Fibroblast of lung (primary cell): ENCODE measurements around the gene MGAT1. TPM values are rescaled to one million over a fixed set of nuclear protein-coding genes. Genes with fewer than 3 reads are reported as not detected.

Experiments used
- DNase-seq, 2 donors: peaks; one replicate each; pipeline versions ENCODE4 v3.0.0 to v3.0.0-alpha.2; 2010; ENCODE audit warnings: low read depth in 2 of 2
- H2AFZ ChIP-seq: 2 replicates; pipeline ENCODE4 v1.5.1; 2012; ENCODE audit warnings: low read length, control low read depth, inconsistent platforms
- H3K27ac ChIP-seq: 2 replicates; pipeline ENCODE4 v1.5.1; 2011; ENCODE audit warnings: low read length, control low read depth; ENCODE audit not compliant: insufficient read depth
- H3K27me3 ChIP-seq: 2 replicates; pipeline ENCODE4 v1.5.1; 2011; ENCODE audit warnings: mild to moderate bottlenecking, low read length; ENCODE audit not compliant: control insufficient read depth, insufficient read depth
- H3K36me3 ChIP-seq: 2 replicates; pipeline ENCODE4 v1.5.1; 2011; ENCODE audit warnings: low read length; ENCODE audit not compliant: control insufficient read depth, insufficient read depth
- H3K4me1 ChIP-seq: 2 replicates; pipeline ENCODE4 v1.5.1; 2011; ENCODE audit warnings: low read length; ENCODE audit not compliant: control insufficient read depth, insufficient read depth; ENCODE audit errors: extremely low read depth
- H3K4me2 ChIP-seq: 2 replicates; pipeline ENCODE4 v1.5.1; 2011; ENCODE audit warnings: low read length, control low read depth; ENCODE audit not compliant: insufficient read depth; ENCODE audit errors: extremely low read depth
- H3K4me3 ChIP-seq, 4 experiments: fragments of 200-600 bp in 1 of 4; sonication (generic) in 1 of 4; replicated peaks in 1 of 4; 2 replicates each; pipeline ENCODE4 v1.5.1; 2011 to 2016; ENCODE audit warnings: low read length in 4 of 4, low read depth in 3 of 4, mild to moderate bottlenecking in 3 of 4, control low read depth in 2 of 4, inconsistent platforms in 1 of 4, mixed read lengths in 1 of 4; ENCODE audit not compliant: insufficient read depth in 1 of 4; ENCODE audit errors: control extremely low read depth in 1 of 4
- H3K79me2 ChIP-seq: 2 replicates; pipeline ENCODE4 v1.5.1; 2012; ENCODE audit warnings: mild to moderate bottlenecking, low read length, inconsistent platforms; ENCODE audit not compliant: control insufficient read depth, insufficient read depth
- H3K9ac ChIP-seq: 2 replicates; pipeline ENCODE4 v1.5.1; 2011; ENCODE audit warnings: mild to moderate bottlenecking, low read length, control low read depth; ENCODE audit not compliant: insufficient read depth
- H3K9me3 ChIP-seq: 2 replicates; pipeline ENCODE4 v1.5.1; 2012; ENCODE audit warnings: low read depth, low read length; ENCODE audit not compliant: control insufficient read depth, insufficient read depth
- H4K20me1 ChIP-seq: 2 replicates; pipeline ENCODE4 v1.5.1; 2011; ENCODE audit warnings: low read length; ENCODE audit not compliant: control insufficient read depth, insufficient read depth; ENCODE audit errors: extremely low read depth
- EZH2 ChIP-seq: IDR thresholded peaks from 2 replicates; pipeline ENCODE4 v1.5.1; 2012; ENCODE audit warnings: low read length, control low read depth, mild to moderate bottlenecking; ENCODE audit errors: missing control alignments
- polyA minus RNA-seq: library from RNA; depleted of rRNA, polyadenylated mRNA; stranded (reverse); fragments of >200 nt; gene quantifications from 2 replicates; pipeline ENCODE4 v1.2.3, GENCODE V29; 2011; ENCODE audit warnings: low replicate concordance
- polyA plus RNA-seq, 2 donors: library from polyadenylated mRNA; depleted of rRNA in 1 of 2; stranded (reverse) in 1 of 2; unstranded in 1 of 2; fragments of >200 nt; gene quantifications; 2 replicates each; pipeline ENCODE4 v1.2.1, GENCODE V29; 2011 to 2012; ENCODE audit warnings: missing spikeins in 1 of 2
- total RNA-seq: library from RNA; depleted of rRNA; stranded (reverse); fragments of >200 nt; gene quantifications from 2 replicates; pipeline ENCODE4 v1.2.1, GENCODE V29; 2014
- TF ChIP-seq, protein P1 (sequence below), 2 donors: IDR thresholded peaks in 1 of 2; conservative IDR thresholded peaks in 1 of 2; 1 replicate in 1 of 2; 2 replicates in 1 of 2; pipeline ENCODE4 v1.5.1; 2011 to 2012; ENCODE audit warnings: low read length in 2 of 2, control low read depth in 1 of 2, inconsistent platforms in 1 of 2, low read depth in 1 of 2, mild to moderate bottlenecking in 1 of 2

Gene MGAT1
- total RNA-seq: 55.2 and 72.5 TPM in 2 replicates
- 80.6 and 90.4 TPM in 2 replicates for polyA plus RNA-seq
- polyA plus RNA-seq (2012): 118 and 125 TPM in 2 replicates
- polyA minus RNA-seq: 137 and 151 TPM in 2 replicates

DNA sequence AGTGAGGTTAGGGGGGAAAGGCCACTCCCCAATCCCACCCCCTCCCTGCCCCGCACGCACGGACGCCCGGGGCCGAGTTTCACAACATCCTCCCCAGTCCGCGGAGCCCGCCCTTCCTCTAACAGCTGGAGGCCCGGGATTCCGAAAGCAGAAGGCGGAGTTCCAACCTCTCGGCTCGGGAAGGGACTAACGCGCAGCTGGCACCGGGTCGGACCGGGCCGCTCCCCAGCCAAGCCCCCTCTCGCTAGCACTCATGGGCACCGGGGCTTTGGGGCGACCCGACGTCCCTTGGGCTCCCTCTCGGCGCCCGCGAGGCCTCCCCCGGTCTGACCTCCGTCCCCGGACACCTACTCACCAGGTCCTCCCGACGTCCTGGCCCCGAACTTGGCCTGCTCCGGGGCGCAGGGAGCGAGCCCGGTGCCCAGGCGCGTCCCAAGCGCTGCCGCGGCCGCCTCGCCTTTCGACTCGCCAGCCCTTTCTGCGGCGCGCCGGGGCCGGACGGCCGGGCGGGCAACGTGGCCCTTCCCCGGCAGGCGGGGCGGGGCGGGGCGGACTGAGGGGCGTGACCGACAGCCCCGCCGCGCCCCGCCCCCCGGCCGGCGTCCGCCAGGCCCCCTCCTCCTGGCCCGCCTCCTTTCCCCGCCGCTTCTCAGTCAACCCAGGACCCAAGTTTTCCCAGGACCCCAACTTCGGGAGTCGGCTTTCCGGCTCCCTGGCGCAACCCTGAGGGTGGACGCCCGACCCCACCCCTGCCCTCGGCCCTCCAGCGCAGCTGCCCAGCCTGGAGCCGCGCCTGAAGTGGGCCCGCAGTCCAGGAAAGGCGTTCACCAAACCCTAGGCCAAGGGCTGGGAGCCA lies at the start of gene MGAT1:
Gene MGAT1 (minus strand): TSS at position 482 of the 856 bp plus-strand sequence. CDS start 9,835 bp downstream, outside the sequence.
- Histone ChIP-seq H3K4me2 (peak within 1 kb of the TSS; percentile 99), H3K27ac (peak within 1 kb of the TSS; percentile 98), H3K4me3 (peak within 1 kb of the TSS; percentile 88 to 95 (median 92)), H3K9ac (peak within 1 kb of the TSS; percentile 97), H3K79me2 (peaks cover 58% of the 10 kb centered on the region), H3K4me1 (peaks cover 48% of the 10 kb centered on the region), H3K36me3 (peaks cover 6% of the 10 kb centered on the region), H4K20me1 (peaks cover 5% of the 10 kb centered on the region), H3K9me3 (no peaks in the 10 kb centered on the region), H3K27me3 (no peaks in the 10 kb centered on the region), H2AFZ (peak within 1 kb of the TSS; percentile 3)
- peak; percentile 73 to 88 for DNase-seq
- no peak for TF ChIP-seq EZH2
- TF ChIP-seq, protein P1, sequence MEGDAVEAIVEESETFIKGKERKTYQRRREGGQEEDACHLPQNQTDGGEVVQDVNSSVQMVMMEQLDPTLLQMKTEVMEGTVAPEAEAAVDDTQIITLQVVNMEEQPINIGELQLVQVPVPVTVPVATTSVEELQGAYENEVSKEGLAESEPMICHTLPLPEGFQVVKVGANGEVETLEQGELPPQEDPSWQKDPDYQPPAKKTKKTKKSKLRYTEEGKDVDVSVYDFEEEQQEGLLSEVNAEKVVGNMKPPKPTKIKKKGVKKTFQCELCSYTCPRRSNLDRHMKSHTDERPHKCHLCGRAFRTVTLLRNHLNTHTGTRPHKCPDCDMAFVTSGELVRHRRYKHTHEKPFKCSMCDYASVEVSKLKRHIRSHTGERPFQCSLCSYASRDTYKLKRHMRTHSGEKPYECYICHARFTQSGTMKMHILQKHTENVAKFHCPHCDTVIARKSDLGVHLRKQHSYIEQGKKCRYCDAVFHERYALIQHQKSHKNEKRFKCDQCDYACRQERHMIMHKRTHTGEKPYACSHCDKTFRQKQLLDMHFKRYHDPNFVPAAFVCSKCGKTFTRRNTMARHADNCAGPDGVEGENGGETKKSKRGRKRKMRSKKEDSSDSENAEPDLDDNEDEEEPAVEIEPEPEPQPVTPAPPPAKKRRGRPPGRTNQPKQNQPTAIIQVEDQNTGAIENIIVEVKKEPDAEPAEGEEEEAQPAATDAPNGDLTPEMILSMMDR (conservative IDR thresholded peaks at IDR 0.05 in 1 of 2, IDR thresholded peaks at IDR 0.05 in 1 of 2; ENCODE audit: low read depth in 1 of 2, low read length in 2 of 2): no peak

DNA sequence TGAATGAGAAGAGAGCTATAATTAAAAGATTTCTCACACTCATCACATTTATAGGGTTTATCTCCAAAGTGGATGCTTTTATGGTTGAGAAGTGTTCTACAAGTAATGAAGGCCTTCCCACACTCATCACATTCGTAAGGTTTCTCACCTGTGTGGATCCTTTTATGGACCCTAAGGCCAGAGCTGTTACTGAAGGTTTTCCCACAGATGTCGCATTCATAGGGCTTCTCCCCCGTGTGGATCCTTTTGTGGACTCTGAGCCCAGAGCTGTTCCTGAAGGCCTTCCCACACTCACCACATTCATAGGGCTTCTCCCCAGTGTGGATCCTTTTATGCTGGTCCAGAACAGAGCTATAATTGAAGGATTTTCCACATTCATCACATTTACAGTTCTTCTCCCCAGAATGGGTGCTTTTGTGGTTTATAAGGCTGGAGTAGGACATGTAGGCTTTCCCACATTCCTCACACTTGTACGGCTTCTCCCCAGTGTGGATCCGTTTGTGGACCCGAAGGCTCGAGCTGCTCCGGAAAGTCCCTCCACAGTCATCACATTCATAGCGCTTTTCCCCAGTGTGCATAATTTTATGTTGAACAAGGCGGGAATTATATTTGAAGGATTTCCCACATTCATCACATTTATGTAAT lies 48.0 kb upstream of the MGAT1 start:
- Histone ChIP-seq H3K4me1 (no peaks in the 10 kb centered on the region), H3K27ac (no peak overlapping the region), H3K36me3 (peaks cover 17% of the 10 kb centered on the region), H3K79me2 (no peaks in the 10 kb centered on the region), H4K20me1 (no peaks in the 10 kb centered on the region), H3K9ac (no peak overlapping the region), H3K27me3 (no peaks in the 10 kb centered on the region), H3K4me3 (no peak overlapping the region), H2AFZ (no peak overlapping the region), H3K9me3 (peaks cover 13% of the 10 kb centered on the region), H3K4me2 (no peak overlapping the region)
- no peak for TF ChIP-seq EZH2
- TF ChIP-seq, protein P1 (conservative IDR thresholded peaks at IDR 0.05 in 1 of 2, IDR thresholded peaks at IDR 0.05 in 1 of 2; ENCODE audit: low read depth in 1 of 2, low read length in 2 of 2): no peak
- DNase-seq: no peak

DNA sequence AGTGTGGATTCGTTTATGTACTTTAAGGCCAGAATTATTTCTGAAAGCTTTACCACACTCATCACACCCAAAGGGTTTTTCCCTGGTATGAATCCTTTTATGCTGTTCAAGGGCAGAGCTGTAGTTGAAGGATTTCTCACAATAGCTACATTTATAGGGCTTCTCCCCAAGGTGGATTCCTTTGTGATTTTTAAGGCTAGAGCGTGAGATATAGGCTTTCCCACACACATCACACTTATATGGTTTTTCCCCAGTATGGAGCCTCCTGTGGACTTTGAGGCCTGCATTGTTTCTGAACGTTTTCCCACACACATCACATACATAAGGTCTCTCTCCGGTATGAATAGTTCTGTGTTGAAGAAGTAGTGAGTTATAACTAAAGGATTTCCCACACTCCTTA lies 47.2 kb upstream of the MGAT1 start:
- TF ChIP-seq, protein P1 (conservative IDR thresholded peaks at IDR 0.05 in 1 of 2, IDR thresholded peaks at IDR 0.05 in 1 of 2; ENCODE audit: low read depth in 1 of 2, low read length in 2 of 2): no peak
- no peak for TF ChIP-seq EZH2
- Histone ChIP-seq H3K36me3 (peaks cover 17% of the 10 kb centered on the region), H3K27me3 (no peaks in the 10 kb centered on the region), H4K20me1 (no peaks in the 10 kb centered on the region), H3K9ac (no peak overlapping the region), H3K4me3 (no peak overlapping the region), H3K79me2 (no peaks in the 10 kb centered on the region), H3K4me2 (no peak overlapping the region), H3K9me3 (peaks cover 13% of the 10 kb centered on the region), H3K4me1 (no peaks in the 10 kb centered on the region), H2AFZ (no peak overlapping the region), H3K27ac (no peak overlapping the region)
- DNase-seq: no peak
